Fibroblast of pulmonary artery (primary cell): ENCODE measurements around the gene TP53AIP1.

Source experiments
- DNase-seq: peaks from one replicate; pipeline ENCODE4 v3.0.0-alpha.2; 2010; ENCODE audit warnings: low read depth
- H3K4me3 ChIP-seq: replicated peaks from 2 replicates; pipeline ENCODE4 v1.5.1; 2011; ENCODE audit warnings: low read depth, mild to moderate bottlenecking, control low read depth, low read length, moderate library complexity
- CTCF ChIP-seq: IDR thresholded peaks from 2 replicates; pipeline ENCODE4 v1.5.1; 2011; ENCODE audit warnings: mild to moderate bottlenecking, control low read depth, low read length, inconsistent platforms; ENCODE audit errors: missing control alignments

Gene TP53AIP1

GRCh38 chr11:128896356-128896755 lies 46.3 kb downstream of the TP53AIP1 start:
- no peak for TF ChIP-seq CTCF

GRCh38 chr11:128895526-128895925 lies 47.1 kb downstream of the TP53AIP1 start:
- H3K4me3 ChIP-seq = no peak overlapping the region
- no peak for TF ChIP-seq CTCF
- DNase-seq = no peak

More at GRCh38 chr11:128896356-128896755, 46.3 kb downstream of the TP53AIP1 start:
- no peak for DNase-seq
- no peak overlapping the region for H3K4me3 ChIP-seq

- DNase-seq = no peak
- TF ChIP-seq CTCF = no peak
- H3K4me3 ChIP-seq = no peak overlapping the region
Observed at GRCh38 chr11:128894685-128895084, 48.0 kb downstream of the TP53AIP1 start.

GRCh38 chr11:128894286-128894681 lies 48.4 kb downstream of the TP53AIP1 start:
- H3K4me3 ChIP-seq = no peak overlapping the region
- TF ChIP-seq CTCF = no peak
- DNase-seq = no peak

GRCh38 chr11:128893578-128894285 lies 48.9 kb downstream of the TP53AIP1 start:
- TF ChIP-seq CTCF = no peak
- DNase-seq = no peak
- no peak overlapping the region for H3K4me3 ChIP-seq

GRCh38 chr11:128892866-128893565 lies 49.7 kb downstream of the TP53AIP1 start:
- DNase-seq = no peak
- no peak overlapping the region for H3K4me3 ChIP-seq
- no peak for TF ChIP-seq CTCF
